ENCODE results near the gene VWA5B2. TPM values are rescaled to one million over a fixed set of nuclear protein-coding genes. Genes with fewer than 3 reads are reported as not detected.

Gene VWA5B2
- under 1 TPM in 2 of 4 donors, not detected in 2; 0.36 to 0.83 TPM for total RNA-seq
- polyA plus RNA-seq: 1 to 10 TPM in 1 of 3 donors, under 1 TPM in 2; 0.23 to 1.0 (median 0.60) TPM

GRCh38 chr3:184229394-184230080, at the start of gene VWA5B2:
VWA5B2 (plus strand) TSS chr3:184229585; CDS start chr3:184230529, 944 bp downstream.
- 1% methylated on average over 66 of the region's 66 CpGs for WGBS, 2 donors
- Histone ChIP-seq H3K27ac (no peak within 1 kb of the TSS), H3K27me3 (peaks cover 33 to 88% (median 57%) of the 10 kb centered on the region in 3 donors), H3K4me1 (peaks cover 0 to 25% (median 24%) of the 10 kb centered on the region in 4 donors), H3K36me3 (no peaks in the 10 kb centered on the region), H3K9me3 (no peaks in the 10 kb centered on the region), H3K4me3 (peak within 1 kb of the TSS; percentile 17 to 53 (median 44))
- no peak for DNase-seq
- intact Hi-C loops (cut with DNase I): no loop called here
- no peak for TF ChIP-seq EP300 (IDR thresholded peaks at IDR 0.05)
- peak in 1 of 4 experiments; percentile 9 for TF ChIP-seq CTCF (IDR thresholded peaks at IDR 0.05)

DNA sequence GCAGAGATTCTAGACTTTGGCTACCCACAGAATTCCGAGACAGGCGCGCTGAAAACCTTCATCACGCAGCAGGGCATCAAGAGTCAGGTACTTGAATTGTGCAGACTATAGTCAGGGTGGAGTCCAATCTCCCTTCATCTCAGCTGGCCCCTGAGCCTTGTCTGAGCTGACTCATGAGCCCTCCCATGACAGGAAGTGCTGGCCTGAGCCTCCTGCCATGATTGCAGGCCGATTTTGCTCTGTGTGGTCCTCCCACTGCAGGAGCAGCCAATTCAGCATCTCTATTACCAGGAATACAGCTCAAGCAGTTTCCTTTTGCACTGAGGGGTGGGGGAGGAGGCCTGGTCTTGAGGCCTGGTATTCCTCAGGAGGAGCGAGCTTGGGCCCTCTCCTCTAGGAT, 49.2 kb upstream of the VWA5B2 start:
- H3K36me3 ChIP-seq: peaks cover 48 to 82% (median 70%) of the 10 kb centered on the region in 4 donors
- no peaks in the 10 kb centered on the region for H3K27me3 ChIP-seq
- intact Hi-C loops (cut with DNase I): no loop called here
- no peak overlapping the region for H3K27ac ChIP-seq
- H3K4me1 ChIP-seq: peaks cover 0 to 46% (median 30%) of the 10 kb centered on the region in 4 donors
- no peak for DNase-seq
- no peak overlapping the region for H3K4me3 ChIP-seq
- 87 to 90% methylated on average over 6 of the region's 6 CpGs for WGBS, 2 donors
- no peaks in the 10 kb centered on the region for H3K9me3 ChIP-seq
- no peak for TF ChIP-seq POLR2A (IDR thresholded peaks at IDR 0.05)
- TF ChIP-seq POLR2AphosphoS5 (IDR thresholded peaks at IDR 0.05): no peak
- no peak for TF ChIP-seq EP300 (IDR thresholded peaks at IDR 0.05)

GRCh38 chr3:184181596-184181995, 47.8 kb upstream of the VWA5B2 start:
- H3K36me3 ChIP-seq: peaks cover 48 to 82% (median 70%) of the 10 kb centered on the region in 4 donors
- intact Hi-C loops (cut with DNase I): no loop called here
- 96 to 98% methylated on average over 9 of the region's 9 CpGs for WGBS, 2 donors

DNA sequence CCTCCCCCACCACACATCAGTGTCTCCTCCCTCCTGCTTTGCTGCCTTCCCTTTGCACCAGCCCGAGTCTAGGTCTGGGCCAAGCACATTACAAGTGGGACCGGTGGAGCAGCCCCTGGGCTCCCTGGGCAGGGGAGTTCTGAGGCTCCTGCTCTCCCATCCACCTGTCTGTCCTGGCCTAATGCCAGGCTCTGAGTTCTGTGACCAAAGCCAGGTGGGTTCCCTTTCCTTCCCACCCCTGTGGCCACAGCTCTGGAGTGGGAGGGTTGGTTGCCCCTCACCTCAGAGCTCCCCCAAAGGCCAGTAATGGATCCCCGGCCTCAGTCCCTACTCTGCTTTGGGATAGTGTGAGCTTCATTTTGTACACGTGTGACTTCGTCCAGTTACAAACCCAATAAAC, 45.7 kb upstream of the VWA5B2 start:
- 82 to 90% methylated on average over 5 of the region's 5 CpGs for WGBS, 2 donors
- no peaks in the 10 kb centered on the region for H3K27me3 ChIP-seq
- no peak for DNase-seq
- H3K4me3 ChIP-seq: no peak overlapping the region
- intact Hi-C loops (cut with DNase I): no loop called here
- no peak overlapping the region for H3K27ac ChIP-seq
- H3K36me3 ChIP-seq: peaks cover 48 to 76% (median 64%) of the 10 kb centered on the region in 4 donors
- H3K9me3 ChIP-seq: no peaks in the 10 kb centered on the region
- TF ChIP-seq CTCF (IDR thresholded peaks at IDR 0.05) (no peak), EP300 (IDR thresholded peaks at IDR 0.05) (no peak), POLR2AphosphoS5 (IDR thresholded peaks at IDR 0.05) (no peak), POLR2A (IDR thresholded peaks at IDR 0.05) (no peak)
- H3K4me1 ChIP-seq: peaks cover 0 to 43% (median 28%) of the 10 kb centered on the region in 4 donors

More at GRCh38 chr3:184181596-184181995, 47.8 kb upstream of the VWA5B2 start:
- H3K9me3 ChIP-seq: no peaks in the 10 kb centered on the region
- no peak overlapping the region for H3K27ac ChIP-seq
- H3K4me1 ChIP-seq: peaks cover 0 to 42% (median 24%) of the 10 kb centered on the region in 4 donors
- no peak for TF ChIP-seq EP300 (IDR thresholded peaks at IDR 0.05)
- no peak for TF ChIP-seq CTCF (IDR thresholded peaks at IDR 0.05)
- TF ChIP-seq POLR2A (IDR thresholded peaks at IDR 0.05): no peak
- TF ChIP-seq POLR2AphosphoS5 (IDR thresholded peaks at IDR 0.05): no peak
- no peaks in the 10 kb centered on the region for H3K27me3 ChIP-seq
- no peak for DNase-seq
- H3K4me3 ChIP-seq: no peak overlapping the region

GRCh38 chr3:184184546-184185230, 44.7 kb upstream of the VWA5B2 start:
- intact Hi-C loops (cut with DNase I): loop anchor here (1.0 to 5.0 kb wide), 4 partner anchors 9 to 167 kb away; partner anchors contain the start of genes ABCC5, ALG3, EEF1AKMT4 and PSMD2
- DNase-seq: no peak

More at GRCh38 chr3:184184546-184185230, 44.7 kb upstream of the VWA5B2 start:
- WGBS, 2 donors: 95 to 96% methylated on average over 18 of the region's 18 CpGs
- peaks cover 0 to 45% (median 29%) of the 10 kb centered on the region in 4 donors for H3K4me1 ChIP-seq
- H3K36me3 ChIP-seq: peaks cover 42 to 76% (median 62%) of the 10 kb centered on the region in 4 donors
- no peaks in the 10 kb centered on the region for H3K9me3 ChIP-seq
- no peaks in the 10 kb centered on the region for H3K27me3 ChIP-seq
- H3K27ac ChIP-seq: peak overlapping the region; percentile 87 to 90 (median 88)
- no peak overlapping the region for H3K4me3 ChIP-seq
- TF ChIP-seq POLR2AphosphoS5 (IDR thresholded peaks at IDR 0.05): no peak
- TF ChIP-seq EP300 (IDR thresholded peaks at IDR 0.05): no peak
- no peak for TF ChIP-seq CTCF (IDR thresholded peaks at IDR 0.05)
- TF ChIP-seq POLR2A (IDR thresholded peaks at IDR 0.05): no peak
